HCT116 (cell line): ENCODE data around the gene MYADML2. TPM values are rescaled to one million over a fixed set of nuclear protein-coding genes. Genes with fewer than 3 reads are reported as not detected.

Experiments used
- ATAC-seq: fragments of 200-7000 bp; cut with Tn5 transposase; 2 replicates; pipeline ENCODE4 v1.9.1; 2020; ENCODE audit warnings: mild to moderate bottlenecking, moderate library complexity
- BruUV-seq: library from RNA; stranded (reverse); fragments of 400-500 nt; replicated peaks from 2 replicates; lab custom pipeline; 2021; lab: Mats Ljungman, UMichigan
- CTCF ChIA-PET: fragments of 300-600 bp; sonication (Branson Sonifier 250); formaldehyde crosslinking; loops from one replicate; lab custom pipeline; 2021; ENCODE audit warnings: antibody characterized with exemption; lab: Charles Lee
- POLR2A ChIA-PET: fragments of 300-600, 350-600 bp; sonication (Branson Sonifier 250); formaldehyde crosslinking; loops from one replicate; lab custom pipeline; 2021; ENCODE audit warnings: antibody characterized with exemption; lab: Charles Lee
- RAD21 ChIA-PET, 2 experiments: fragments of 300-600 bp; sonication (Branson Sonifier 250); formaldehyde crosslinking; loops; one replicate each; lab custom pipeline; 2023; ENCODE audit warnings: low total read pairs in 2 of 2; ENCODE audit not compliant: uncharacterized antibody in 2 of 2, unreplicated experiment in 2 of 2, low non-redundant PET in 1 of 2; lab: Charles Lee
- DNase-seq: peaks from one replicate; pipeline ENCODE4 v3.0.0-alpha.2; 2010; ENCODE audit warnings: low read depth, low spot score
- H2AFZ ChIP-seq: fragments of 200-600 bp; shearing (Covaris generic), sonication (generic); 2 replicates; pipeline ENCODE4 v1.6.1; 2017; ENCODE audit warnings: low read depth, mixed run types, mixed read lengths, antibody characterized with exemption, low read length; ENCODE audit not compliant: poor library complexity, severe bottlenecking
- H3K27ac ChIP-seq: 2 replicates; pipeline ENCODE4 v1.5.1; 2012; ENCODE audit warnings: low read depth, low read length
- H3K27me3 ChIP-seq: fragments of 200-600 bp; sonication (generic); 2 replicates; pipeline ENCODE4 v1.6.1; 2016; ENCODE audit warnings: mixed run types, low read length, mixed read lengths; ENCODE audit not compliant: insufficient read depth
- H3K36me3 ChIP-seq, 2 experiments: fragments of 200-500 bp in 1 of 2; fragments of 200-600 bp in 1 of 2; sonication (Bioruptor generic) in 1 of 2; sonication (generic) in 1 of 2; 2 replicates each; pipeline versions ENCODE4 v1.5.1 to v1.6.1; 2014 to 2016; ENCODE audit warnings: low read length in 2 of 2, inconsistent platforms in 1 of 2, mixed read lengths in 1 of 2, mixed run types in 1 of 2; ENCODE audit not compliant: insufficient read depth in 2 of 2, control insufficient read depth in 1 of 2
- H3K4me1 ChIP-seq, 2 experiments: fragments of 200-600 bp in 1 of 2; sonication (generic) in 1 of 2; 2 replicates each; pipeline versions ENCODE4 v1.5.1 to v1.6.1; 2012 to 2017; ENCODE audit warnings: low read length in 2 of 2, inconsistent platforms in 1 of 2, mild to moderate bottlenecking in 1 of 2, mixed read lengths in 1 of 2, mixed run types in 1 of 2, moderate library complexity in 1 of 2; ENCODE audit not compliant: insufficient read depth in 2 of 2, control insufficient read depth in 1 of 2
- H3K4me2 ChIP-seq: fragments of 200-600 bp; sonication (generic); 2 replicates; pipeline ENCODE4 v1.6.1; 2017; ENCODE audit warnings: mixed run types, low read length, mixed read lengths
- H3K4me3 ChIP-seq, 2 experiments: fragments of 200-600 bp in 1 of 2; sonication (generic) in 1 of 2; replicated peaks in 1 of 2; 2 replicates each; pipeline ENCODE4 v1.5.1; 2011 to 2016; ENCODE audit warnings: low read length in 2 of 2, control low read depth in 1 of 2, low read depth in 1 of 2, mild to moderate bottlenecking in 1 of 2, mixed read lengths in 1 of 2, mixed run types in 1 of 2
- H3K79me2 ChIP-seq: fragments of 200-600 bp; sonication (generic); 2 replicates; pipeline ENCODE4 v1.6.1; 2017; ENCODE audit warnings: mild to moderate bottlenecking, mixed run types, low read length, moderate library complexity, mixed read lengths; ENCODE audit not compliant: insufficient read depth
- H3K9ac ChIP-seq: fragments of 200-600 bp; sonication (generic); 2 replicates; pipeline ENCODE4 v1.6.1; 2016; ENCODE audit warnings: low read length, mixed read lengths
- H3K9me2 ChIP-seq: fragments of 200-600 bp; sonication (generic), shearing (Covaris generic); 2 replicates; pipeline ENCODE4 v1.6.1; 2017; ENCODE audit warnings: mixed run types, mild to moderate bottlenecking, moderate library complexity; ENCODE audit not compliant: insufficient read depth
- H3K9me3 ChIP-seq, 2 experiments: fragments of 200-500 bp in 1 of 2; fragments of 200-600 bp in 1 of 2; sonication (Bioruptor generic) in 1 of 2; sonication (generic) in 1 of 2; 2 replicates each; pipeline ENCODE4 v1.6.1; 2014 to 2017; ENCODE audit warnings: low read length in 2 of 2, mixed read lengths in 2 of 2, inconsistent platforms in 1 of 2, low read depth in 1 of 2, mild to moderate bottlenecking in 1 of 2, mixed run types in 1 of 2, moderate library complexity in 1 of 2; ENCODE audit not compliant: control insufficient read depth in 1 of 2, insufficient read depth in 1 of 2
- H4K20me1 ChIP-seq: fragments of 200-600 bp; sonication (generic), shearing (Covaris generic); 2 replicates; pipeline ENCODE4 v1.6.1; 2017; ENCODE audit warnings: mixed run types, mild to moderate bottlenecking, moderate library complexity; ENCODE audit not compliant: insufficient read depth
- CBX3 ChIP-seq: IDR thresholded peaks from 2 replicates; pipeline ENCODE4 v1.6.1; 2012; ENCODE audit warnings: low read depth
- CEBPB ChIP-seq: IDR thresholded peaks from 2 replicates; pipeline ENCODE4 v1.6.1; 2012; ENCODE audit warnings: low read depth
- EZH2 ChIP-seq: fragments of 200-600 bp; sonication (generic); IDR thresholded peaks from 2 replicates; pipeline ENCODE4 v1.6.1; 2017; ENCODE audit warnings: antibody characterized with exemption, mixed run types
- REST ChIP-seq: IDR thresholded peaks from 2 replicates; pipeline ENCODE4 v1.6.1; 2012; ENCODE audit warnings: low read depth
- ZNF274 ChIP-seq: fragments of 200-500 bp; sonication (Bioruptor generic); IDR thresholded peaks from 2 replicates; pipeline ENCODE4 v1.6.1; 2014; ENCODE audit warnings: mild to moderate bottlenecking, low read depth, low read length, inconsistent platforms
- intact Hi-C: fragments of 100-400 bp; cut with micrococcal nuclease; formaldehyde crosslinking; loops from 2 replicates; pipeline ENCODE4 v1.10.0; 2022
- total RNA-seq: library from RNA; stranded (reverse); gene quantifications from one replicate; pipeline ENCODE4 v1.2.1, GENCODE V29; 2021; ENCODE audit not compliant: unreplicated experiment

Gene MYADML2
- total RNA-seq, 1 experiment from 2014 or later = not detected

DNA sequence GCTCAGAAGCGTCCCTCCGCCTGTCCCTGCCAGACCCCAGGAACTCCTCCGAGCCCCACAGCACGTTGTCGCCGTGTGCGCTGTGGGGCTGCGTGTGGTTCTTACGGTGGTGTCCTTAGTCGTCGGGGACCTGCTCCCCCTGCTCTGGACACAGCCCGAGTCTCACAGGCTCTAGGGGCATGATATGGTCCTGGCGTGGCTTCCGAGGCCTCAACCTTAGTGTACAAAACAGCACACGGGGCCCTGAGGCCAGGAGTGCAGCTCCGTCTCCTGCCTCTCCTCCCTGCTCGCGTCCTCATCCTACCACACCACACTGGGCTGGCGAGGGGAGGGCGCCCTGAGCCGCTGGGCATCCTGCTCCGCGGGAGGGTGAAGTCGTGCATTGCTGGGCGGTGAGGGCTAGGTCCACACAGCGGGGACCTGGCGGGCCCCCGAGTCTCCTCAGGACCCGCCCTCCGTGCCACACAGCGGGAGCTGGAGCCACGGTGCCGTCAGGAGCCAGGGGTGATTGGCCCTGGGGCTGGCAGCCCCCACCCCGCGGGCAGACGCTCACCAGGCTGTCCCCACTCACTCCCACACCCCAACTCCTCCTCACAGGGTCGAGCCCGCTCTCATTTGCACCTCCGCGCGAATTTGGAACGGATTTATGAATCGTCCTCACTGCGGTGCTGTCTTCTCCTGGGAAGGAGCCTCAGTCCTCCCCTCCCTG is 18.3 kb downstream of the MYADML2 start:
- H3K9me2 ChIP-seq = no peaks in the 10 kb centered on the region
- no peaks in the 10 kb centered on the region for H4K20me1 ChIP-seq
- peaks cover 0 to 11% of the 10 kb centered on the region in 2 experiments; a peak in 1 of 4 replicates for H3K36me3 ChIP-seq
- ATAC-seq = peak; percentile 7
- H3K9me3 ChIP-seq = no peaks in the 10 kb centered on the region
- TF ChIP-seq EZH2 (no peak), CBX3 (no peak), REST (no peak), ZNF274 (no peak), CEBPB (no peak)
- intact Hi-C loops = loop anchor here (5.0 kb wide), 1 partner anchor 56 kb away; the partner anchor contains the start of gene ARHGDIA
- H3K9ac ChIP-seq = peak overlapping the region; percentile 83
- no peak overlapping the region for H2AFZ ChIP-seq
- H3K4me3 ChIP-seq = peak overlapping the region; percentile 77 to 93
- CTCF ChIA-PET = interaction anchor here (1.0 to 1.5 kb wide), 5 partner anchors 11 to 94 kb away, joined by 3 to 7 read pairs (median 5); partner anchors contain the start of genes ARHGDIA, CENPX and LRRC45
- H3K4me2 ChIP-seq = peak overlapping the region; percentile 95
- no TSS peak for BruUV-seq
- RAD21 ChIA-PET = no interaction called here
- DNase-seq = no peak
- H3K27ac ChIP-seq = peak overlapping the region; percentile 97
- POLR2A ChIA-PET = interaction anchor here (1.1 to 4.6 kb wide), 4 partner anchors 8 to 216 kb away, joined by 3 to 18 read pairs (median 4); partner anchors contain the start of gene PYCR1
- H3K27me3 ChIP-seq = no peaks in the 10 kb centered on the region
- peaks cover 40% of the 10 kb centered on the region for H3K79me2 ChIP-seq
- peaks cover 36 to 76% of the 10 kb centered on the region in 2 experiments for H3K4me1 ChIP-seq
